DMS53 treated with DMSO at 0.1 percent for 48 hours (cell line): Measurements from ENCODE around the gene CCDC85B.
"Not testable (repeated sequence)": the region's sequence is repeated elsewhere in the genome, so short reads cannot be mapped to it uniquely, and the experiment has no call there.

ENCODE experiments used
- DNase-seq: peaks from one replicate; lab custom pipeline; 2025; ENCODE audit not compliant: unreplicated experiment; lab: John Stamatoyannopoulos, UW

CCDC85B gene

GRCh38 chr11:65885808-65886536, 4.5 kb upstream of the CCDC85B start:
- no peak for DNase-seq

- DNase-seq: no peak
These were observed 3.4 kb upstream of the CCDC85B start for GRCh38 chr11:65886826-65887722.

- DNase-seq: peak; percentile 58
These were observed 2.7 kb upstream of the CCDC85B start for GRCh38 chr11:65887723-65888162.

GRCh38 chr11:65888163-65888814, 2.2 kb upstream of the CCDC85B start, which contains the start of gene FIBP:
TSS of gene FIBP (minus strand) at chr11:65888471. CDS start at chr11:65888418, 53 bp downstream.
- peak; percentile 91 for DNase-seq

- peak; percentile 45 for DNase-seq
These were observed 1.0 kb downstream of the CCDC85B start for GRCh38 chr11:65891219-65892136.

GRCh38 chr11:65892137-65892540, 1.7 kb downstream of the CCDC85B start:
- not testable (repeated sequence) for DNase-seq

GRCh38 chr11:65892661-65893317, 2.3 kb downstream of the CCDC85B start:
- DNase-seq: no peak

- DNase-seq: no peak
These were observed 3.6 kb downstream of the CCDC85B start for GRCh38 chr11:65894034-65894591.

- DNase-seq: no peak
These were observed 5.1 kb downstream of the CCDC85B start for GRCh38 chr11:65895482-65895981.

GRCh38 chr11:65896034-65896999, 5.8 kb downstream of the CCDC85B start:
- no peak for DNase-seq

GRCh38 chr11:65897020-65897471, 6.6 kb downstream of the CCDC85B start:
- no peak for DNase-seq

- DNase-seq: no peak
These were observed 8.3 kb downstream of the CCDC85B start for GRCh38 chr11:65898656-65899355.

- DNase-seq: peak; percentile 34
These were observed 9.1 kb downstream of the CCDC85B start for GRCh38 chr11:65899356-65900124.

GRCh38 chr11:65900125-65900898, 9.8 kb downstream of the CCDC85B start, which contains the start of gene FOSL1:
TSS of gene FOSL1 (minus strand) at chr11:65900388. CDS start at chr11:65900339, 49 bp downstream.
- DNase-seq: peak; percentile 91

- no peak for DNase-seq
These were observed 10.4 kb downstream of the CCDC85B start for GRCh38 chr11:65900899-65901180.

- DNase-seq: no peak
These were observed 12.6 kb downstream of the CCDC85B start for GRCh38 chr11:65903068-65903481.
